ENCODE data around the gene REC8.
"Not testable (repeated sequence)": the region's sequence is repeated elsewhere in the genome, so short reads cannot be mapped to it uniquely, and the experiment has no call there.

REC8 gene

DNA sequence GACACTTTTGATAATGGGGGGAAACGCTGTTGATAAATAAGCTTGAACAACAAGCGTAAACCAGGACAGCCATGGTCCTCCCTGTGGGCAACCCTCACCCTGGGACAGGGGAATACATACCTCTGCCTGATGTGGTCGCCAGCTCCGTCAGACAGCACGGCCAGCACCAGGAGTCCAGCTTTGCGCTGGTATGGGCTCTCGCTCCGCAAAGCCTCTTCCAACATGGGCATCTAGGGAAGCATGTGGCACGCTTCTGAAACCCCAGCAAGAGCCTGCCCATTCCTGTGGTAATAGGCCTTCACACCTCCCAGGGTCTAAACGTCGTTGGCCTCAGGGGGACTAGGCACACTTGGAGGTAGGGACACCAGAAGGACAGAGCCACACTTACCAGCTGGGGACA, 13.9 kb downstream of the REC8 start:
- no peak for DNase-seq

DNA sequence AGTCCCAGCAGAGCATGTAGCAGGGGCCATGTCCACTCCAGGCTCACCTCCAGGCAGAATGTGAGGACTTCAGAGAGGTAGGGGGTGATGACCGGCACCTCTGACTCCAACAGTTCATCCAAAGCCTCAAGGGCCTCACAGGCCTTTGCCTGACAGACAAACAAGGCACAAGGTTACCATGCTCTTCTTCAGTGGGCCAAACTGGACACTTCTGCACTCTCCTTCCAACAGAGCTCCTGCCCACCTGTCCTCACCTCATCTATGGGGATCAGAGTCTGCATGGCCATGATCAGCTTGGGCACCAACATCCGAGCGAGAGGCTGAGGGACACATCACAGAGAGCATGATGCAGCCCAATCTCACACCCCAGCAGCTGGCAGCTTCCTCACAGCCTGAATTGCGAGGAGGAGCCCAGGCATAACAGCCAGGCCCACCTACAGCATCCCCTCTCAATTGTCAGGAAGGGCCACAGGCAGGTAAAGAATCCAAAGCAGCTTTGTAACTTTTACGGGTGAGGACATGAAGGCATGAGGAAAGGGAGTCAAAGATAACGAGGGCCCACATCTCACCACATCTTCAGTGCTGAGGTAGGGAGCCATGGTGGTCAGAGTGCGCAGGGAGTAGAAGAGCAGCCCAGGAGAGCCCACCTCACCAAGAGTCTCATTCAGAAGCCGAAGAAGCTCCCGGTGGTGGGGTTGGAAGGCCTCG, 15.1 kb downstream of the REC8 start:
- no peak for DNase-seq

DNA sequence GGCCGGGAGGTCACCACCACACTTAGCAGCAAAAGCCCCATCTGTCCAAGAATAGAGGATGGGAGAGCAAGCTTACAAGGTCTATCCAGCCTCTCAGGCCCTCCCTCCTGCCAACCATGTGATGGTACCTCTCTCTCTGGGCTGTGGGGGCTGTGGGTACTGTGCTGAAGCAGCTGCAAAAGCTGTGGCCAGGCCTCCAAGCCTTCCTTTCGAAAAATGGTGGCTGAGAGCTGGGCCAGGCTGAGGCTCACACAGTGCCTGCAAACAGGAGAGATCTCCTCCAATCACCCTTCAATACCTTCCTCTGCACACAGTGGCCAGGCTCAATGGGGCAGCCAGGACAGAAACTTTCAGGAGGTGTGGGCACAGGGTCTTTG, 15.6 kb downstream of the REC8 start:
- no peak for DNase-seq

DNA sequence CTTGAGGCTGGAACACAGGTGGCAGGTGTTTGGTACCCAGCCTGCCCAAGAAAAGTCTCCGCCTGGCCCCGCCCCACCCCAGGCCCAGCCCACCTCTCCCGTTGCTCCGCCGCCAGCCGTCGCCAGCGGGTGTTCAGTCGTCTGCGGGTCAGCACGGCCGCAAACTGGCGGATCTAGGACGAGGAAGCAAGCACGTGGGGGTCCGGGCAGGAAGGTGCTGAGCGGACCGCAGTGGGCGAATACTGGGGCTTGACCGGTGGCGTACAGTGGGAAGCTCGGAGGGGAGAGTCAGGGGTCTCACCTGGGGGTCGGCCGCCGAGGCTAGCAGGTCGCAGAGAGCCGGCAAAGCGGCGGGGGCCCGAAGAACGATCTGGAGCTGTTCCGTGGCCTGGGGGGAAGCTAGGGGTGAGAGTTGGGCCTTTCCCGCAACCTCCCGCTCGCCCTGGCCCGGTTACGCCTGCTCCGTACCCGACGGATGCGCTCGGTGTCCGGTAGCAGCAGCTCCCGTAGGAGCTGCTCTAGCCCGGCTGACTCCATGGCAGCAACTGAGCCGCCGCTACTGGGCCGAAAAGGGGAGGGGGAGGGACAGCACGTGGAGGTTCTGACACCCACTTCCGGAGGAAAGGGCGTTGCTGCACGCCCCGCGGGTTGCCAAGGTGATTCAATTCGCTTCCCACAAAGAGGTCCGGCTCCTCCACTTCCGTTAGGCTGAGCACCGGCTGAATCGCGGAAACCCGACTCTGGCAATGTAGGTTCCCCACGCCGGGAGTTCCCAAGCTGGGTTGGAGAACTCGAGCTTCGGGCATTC, 16.6 kb downstream of the REC8 start, which contains the start of gene IPO4:
Gene IPO4 (minus strand): TSS at position 566 of the 808 bp plus-strand sequence. CDS start 29 bp downstream, at position 537.
- peak; percentile 94 for DNase-seq

DNA sequence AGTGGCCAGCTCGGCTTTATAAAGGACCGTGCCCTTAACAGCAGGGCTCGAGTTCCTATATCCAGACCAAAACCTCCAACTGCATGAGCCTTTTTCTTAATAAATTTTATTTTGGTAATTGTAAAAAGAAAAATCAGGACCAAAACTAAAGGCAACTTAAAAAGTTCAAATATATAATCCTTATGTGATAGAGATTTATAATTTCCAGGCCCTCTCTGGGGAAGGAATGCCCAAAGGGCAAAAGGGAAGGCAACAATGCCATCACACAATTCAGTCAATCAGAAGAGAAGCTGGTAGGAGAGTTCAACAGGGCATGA, 17.1 kb downstream of the REC8 start:
- no peak for DNase-seq

DNA sequence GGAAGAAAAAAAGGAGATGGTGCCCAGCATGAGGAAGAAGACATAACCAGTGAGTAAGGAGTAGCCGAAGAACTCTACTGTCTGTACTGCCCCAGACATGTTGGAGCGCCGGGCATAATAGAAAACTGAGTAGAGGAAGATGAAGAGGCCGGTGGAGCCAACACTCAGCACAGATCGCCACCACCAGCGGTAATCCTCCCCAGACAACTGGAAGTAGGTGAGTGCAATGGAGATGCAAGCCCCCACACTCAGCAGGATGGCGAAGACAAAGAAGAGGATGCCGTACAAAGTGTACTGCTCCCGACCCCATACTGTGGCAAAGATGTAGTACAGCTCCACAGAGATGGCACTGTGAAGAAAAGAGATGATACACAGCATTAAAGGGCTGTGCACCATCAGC, 17.6 kb downstream of the REC8 start:
- DNase-seq: no peak

DNA sequence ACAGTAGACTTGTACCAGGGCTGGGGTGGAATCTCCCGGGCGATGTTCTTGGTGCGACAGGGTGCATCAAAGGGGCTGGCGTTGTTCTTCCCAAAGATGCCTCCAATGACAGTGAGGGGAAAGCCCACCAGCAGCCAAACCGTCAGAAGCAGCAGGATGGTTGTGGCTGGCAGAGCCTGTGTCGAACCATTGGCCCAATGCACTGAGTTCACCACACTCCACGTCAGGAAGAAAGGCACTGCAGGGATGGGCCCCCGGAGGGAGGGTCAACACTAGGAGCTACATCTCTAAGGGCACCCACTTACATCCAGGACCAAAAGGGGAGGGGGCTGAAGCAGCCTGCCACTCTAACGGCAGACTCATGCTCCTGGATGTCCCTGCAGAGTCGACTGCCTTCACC, 18.5 kb downstream of the REC8 start:
- no peak for DNase-seq

DNA sequence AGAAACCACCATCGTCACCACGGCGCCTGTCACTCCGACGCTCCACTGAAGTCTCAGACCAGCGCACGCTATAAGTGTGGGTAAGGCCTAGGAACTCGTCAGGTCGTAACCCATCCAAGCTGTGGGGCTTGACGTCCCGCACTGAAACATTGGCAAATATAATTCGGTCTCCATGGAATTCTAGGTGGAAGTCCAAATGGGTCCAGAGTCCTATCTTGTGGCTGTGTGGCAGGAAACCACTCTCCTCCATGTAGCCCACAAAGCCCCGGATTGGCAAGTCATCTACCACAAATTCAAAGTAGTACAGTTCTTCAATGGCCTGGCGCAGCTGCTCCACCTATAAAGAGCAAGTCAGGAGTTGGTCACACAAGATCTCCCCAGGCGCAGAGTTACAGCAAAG, 21.1 kb downstream of the REC8 start:
- no peak for DNase-seq

DNA sequence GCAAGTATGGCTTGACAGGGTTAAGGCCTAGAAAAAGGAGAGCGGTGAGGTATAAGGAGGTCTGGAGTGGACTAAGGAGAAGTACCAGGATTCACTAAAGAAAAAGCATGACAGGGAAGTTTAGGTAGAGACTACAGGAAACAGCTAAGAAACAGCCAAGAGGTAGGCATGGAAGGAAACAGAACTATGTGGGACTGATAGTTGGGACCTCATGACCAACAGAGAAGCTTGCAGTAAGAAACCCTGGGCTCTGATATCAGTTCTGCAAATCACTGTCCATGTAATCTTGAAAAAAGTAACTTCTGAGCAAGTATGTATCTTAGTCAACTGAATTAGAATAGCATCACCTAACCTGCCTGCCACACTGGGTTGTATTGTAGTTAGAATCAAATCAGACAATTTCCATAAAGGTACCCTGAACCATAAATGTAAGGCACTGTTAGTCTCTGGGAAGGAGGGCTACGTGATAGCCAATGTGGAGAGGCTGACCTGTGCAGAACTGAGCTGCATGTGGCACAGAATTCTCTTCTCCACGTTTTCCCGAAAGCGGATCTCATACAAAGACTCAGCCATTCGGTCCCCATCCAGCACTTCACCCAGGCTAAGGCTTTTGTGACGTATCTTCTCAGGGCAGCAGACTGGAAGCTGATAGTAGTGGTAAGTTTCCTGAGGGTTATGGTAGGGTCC, 22.4 kb downstream of the REC8 start:
- DNase-seq: no peak

DNA sequence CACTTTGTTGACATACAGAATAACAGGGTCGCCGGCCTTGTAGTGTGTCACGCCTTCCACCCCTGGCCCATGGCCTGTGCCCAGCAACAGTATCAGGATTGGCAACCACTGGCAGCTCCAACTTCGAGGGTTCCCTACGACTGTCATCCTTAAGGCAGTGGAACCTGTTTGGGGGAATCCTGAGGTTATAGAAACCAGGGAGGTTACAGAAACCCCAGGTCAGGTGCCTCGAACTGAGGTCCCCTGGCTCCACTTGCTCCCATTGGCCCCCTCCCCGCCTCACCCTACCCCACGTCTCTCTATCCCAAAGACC, 22.9 kb downstream of the REC8 start:
- no peak for DNase-seq

DNA sequence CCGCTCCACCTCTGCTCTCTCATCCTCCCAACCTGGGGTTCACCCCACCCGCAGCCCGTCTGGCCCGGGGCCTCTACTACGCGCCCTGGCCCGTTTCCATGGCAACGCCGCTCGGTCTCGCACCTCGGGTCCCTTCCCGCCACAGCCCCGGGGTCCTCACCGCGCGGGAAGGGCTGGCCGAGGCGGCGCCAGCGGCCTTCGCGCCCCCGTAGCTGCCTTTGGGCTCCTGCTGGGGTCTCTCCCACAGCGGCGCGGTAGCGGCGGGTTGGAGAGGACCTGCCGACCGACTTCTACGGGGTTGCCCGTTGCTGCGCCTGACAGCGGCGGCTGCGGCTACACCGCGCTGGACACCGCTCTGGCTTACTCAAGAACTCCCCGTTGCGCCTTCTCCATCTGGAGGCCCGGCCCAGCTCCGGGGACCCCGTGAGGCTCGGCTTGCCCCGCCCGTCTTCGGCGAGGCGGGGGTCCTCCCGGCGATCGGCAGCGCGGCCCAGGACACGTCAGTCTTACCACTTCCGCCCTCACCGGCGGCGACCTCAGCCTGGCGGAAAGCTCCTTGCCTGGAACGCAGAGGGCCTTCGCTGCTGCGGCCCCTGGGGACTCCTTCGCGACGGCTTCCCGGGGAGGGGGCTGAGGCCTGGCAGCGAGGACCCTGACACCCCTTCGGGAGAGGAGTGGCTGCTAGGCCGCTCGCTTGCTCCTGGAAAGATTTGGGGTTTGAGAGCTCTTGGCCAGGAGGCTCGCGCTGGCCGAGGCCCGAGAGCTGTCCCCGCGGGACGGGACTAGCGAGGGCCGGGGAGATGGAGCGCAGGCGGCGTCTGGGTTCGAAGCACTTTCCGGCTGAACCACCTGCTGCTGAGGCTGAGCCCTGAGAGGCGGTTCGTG, 23.5 kb downstream of the REC8 start, which contains the start of gene TM9SF1:
Gene TM9SF1 (minus strand): TSS at position 256 of the 885 bp plus-strand sequence. CDS start 422 bp downstream, outside the sequence.
- peak; percentile 83 for DNase-seq

DNA sequence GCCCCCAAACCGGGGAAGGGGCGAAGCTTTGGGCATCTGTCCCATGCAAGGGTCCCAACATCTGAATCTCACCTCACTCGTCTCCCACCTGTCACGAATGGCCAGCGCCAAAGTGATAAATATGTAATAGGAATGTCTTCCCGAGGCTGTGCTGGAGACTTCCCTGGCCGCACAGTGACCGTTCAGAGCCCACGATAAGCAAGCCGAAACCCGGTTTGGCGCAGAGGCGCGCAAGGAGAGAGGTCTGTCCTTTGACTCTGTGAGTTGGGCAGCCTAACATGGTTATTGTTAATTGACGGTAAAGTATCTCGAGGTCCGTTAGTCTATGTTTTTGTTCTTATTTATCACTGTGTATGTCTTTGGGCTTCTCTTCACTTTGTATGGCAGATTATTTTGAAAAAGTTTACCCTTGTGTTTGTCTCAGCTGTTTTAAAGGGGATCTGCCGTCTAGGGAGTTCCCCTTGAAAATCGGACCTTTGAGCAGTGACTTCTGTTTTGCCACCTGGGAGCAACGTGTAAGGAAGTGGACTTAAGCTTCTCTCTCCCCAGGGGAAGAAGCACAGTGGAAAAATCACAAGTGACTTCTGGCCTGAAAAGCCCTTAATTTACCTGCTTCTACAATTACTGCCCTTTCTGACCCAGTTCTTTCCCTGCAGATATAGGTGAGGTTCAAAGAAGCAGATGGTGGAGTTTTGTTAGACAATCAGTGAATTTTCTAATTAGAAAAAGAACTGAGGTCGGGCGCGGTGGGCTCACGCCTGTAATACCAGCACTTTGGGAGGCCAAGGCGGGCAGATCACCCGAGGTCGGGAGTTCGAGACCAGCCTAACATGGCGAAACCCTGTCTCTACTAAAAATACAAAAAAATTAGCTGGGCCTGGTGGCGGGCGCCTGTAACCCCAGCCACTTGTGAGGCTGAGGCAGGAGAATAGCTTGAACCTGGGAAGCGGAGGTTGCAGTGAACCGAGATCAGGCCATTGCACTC, 24.5 kb downstream of the REC8 start:
- DNase-seq: no peak

DNA sequence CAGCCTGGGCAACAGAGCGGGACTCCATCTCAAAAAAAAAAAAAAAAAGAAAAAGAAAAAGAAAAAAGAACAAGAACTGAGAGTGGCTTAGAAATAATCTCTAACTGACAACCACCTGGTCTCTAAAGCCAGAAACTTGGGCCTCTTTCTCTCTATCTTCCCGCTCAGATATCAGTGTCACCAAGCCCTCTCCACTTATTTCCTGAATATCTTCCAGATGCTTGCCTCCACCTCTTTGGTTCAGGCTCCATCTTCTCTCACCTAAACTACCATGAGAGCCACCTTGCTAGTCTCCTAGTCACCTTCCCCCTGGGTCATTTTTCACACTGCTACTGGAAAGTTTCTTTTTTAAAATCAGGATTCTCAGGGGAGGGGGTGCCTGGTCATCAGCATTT, 25.2 kb downstream of the REC8 start:
- DNase-seq: no peak

DNA sequence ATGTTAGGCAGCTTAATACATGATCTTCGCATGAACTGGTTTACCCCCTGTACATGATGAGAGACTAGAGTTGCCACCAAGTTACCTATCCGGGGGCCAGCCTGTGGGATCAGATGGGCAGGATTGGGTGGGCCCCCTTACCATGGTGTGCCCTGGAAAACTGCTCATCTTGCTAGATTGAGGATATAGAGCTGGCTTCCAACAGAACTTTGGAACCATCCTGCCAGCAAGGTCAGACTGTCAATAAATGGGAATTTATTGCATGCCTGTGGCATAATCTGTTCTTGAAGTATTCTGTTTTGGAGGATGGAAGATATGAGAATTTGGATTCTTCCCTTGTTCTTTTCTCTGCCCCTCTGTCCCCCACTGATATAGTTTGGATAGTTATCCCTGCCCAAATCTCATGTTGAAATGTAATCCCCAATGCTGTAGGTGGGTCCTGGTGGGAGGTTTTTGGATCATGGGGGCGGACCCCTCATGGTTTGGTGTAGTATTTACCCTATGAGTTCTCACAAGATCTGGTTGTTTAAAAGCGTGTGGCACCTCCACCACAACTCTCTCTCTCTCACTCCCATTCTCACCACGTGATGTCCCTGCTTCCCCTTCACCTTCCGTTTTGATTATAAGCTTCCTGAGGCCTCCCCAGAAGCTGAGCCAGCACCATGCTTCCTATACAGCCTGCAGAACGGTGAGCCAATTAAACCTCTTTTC, 27.1 kb downstream of the REC8 start:
- DNase-seq: no peak

DNA sequence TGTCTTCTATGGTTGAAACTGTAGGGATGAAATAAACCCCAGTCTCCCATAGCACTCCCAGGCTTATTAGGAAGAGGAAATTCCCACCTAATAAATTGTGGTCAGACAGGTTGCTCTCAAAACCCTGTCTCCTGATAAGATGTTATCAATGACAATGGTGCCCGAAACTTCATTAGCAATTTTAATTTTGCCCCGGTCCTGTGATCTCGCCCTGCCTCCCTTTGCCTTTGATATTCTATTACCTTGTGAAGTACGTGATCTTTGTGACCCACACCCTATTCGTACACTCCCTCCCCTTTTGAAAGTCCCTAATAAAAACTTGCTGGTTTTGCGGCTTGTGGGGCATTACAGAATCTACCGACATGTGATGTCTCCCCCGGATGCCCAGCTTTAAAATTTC, 30.7 kb downstream of the REC8 start:
- not testable (repeated sequence) for DNase-seq

DNA sequence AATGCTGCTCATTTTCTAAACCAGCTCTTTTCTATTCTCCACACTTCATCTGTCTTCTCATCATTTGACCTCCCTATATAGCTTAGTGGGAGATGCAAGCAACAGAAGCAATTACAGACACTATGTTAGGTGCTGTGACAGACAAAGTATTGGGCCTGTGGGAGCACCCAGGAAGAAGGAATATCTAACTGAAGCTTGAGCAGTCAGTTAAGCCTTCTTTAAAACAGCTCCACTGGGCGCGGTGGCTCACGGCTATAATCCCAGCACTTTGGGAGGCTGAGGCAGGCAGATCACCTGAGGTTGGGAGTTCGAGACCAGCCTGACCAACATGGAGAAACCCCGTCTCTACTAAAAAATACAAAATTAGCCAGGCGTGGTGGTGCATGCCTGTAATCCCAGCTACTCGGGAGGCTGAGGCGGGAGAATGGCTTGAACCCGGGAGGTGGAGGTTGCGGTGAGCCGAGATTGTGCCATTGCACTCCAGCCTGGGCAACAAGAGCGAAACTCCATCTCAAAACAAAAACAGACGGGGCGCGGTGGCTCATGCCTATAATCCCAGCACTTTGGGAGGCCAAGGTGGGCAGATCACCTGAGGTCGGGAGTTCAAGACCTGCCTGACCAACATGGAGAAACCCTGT, 31.5 kb downstream of the REC8 start:
- DNase-seq: not testable (repeated sequence)

DNA sequence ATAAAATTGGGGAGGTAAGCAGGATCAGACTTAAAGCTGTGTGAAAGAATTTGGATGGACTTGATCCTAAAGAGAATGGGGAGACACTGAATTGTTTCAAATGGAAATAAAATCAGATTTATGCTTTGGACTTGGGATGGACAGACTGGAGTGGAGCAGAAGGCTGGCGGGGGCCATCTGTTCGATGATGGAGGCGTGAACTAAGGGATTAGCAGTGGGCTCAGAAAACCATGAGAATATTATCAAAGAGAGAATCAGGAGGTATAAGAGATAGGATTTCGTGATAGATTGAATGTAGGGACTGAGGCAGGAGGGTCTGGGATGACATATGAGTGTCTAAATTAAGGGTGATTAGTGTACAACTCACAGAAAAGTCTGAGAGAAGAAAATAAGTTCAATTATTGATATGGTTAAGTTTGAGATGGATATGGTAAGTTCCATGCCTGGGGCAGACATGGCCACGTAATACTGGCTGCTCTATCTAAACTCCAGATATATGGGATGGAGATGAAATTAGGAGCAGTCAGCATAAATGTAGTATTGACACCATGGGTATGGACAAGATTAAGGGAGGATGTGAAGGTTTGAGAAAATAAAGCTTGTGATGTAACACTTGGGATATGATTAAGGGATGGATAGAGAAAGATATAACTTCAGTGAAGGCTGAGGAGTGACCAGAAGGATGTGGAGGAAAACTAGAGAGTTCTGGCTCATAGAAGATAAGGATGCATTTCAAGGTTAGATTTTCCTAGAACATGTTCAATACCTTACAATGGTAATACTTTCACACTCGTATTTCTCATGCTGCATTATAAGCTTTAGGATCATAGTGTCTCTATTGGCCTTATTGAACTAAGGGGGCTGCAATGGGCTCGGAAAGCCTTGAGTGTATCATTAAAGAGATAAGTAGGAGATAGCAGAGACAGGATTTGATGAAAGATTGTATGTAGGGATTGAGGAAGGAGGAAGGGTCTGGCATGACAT, 32.6 kb downstream of the REC8 start:
- DNase-seq: no peak

DNA sequence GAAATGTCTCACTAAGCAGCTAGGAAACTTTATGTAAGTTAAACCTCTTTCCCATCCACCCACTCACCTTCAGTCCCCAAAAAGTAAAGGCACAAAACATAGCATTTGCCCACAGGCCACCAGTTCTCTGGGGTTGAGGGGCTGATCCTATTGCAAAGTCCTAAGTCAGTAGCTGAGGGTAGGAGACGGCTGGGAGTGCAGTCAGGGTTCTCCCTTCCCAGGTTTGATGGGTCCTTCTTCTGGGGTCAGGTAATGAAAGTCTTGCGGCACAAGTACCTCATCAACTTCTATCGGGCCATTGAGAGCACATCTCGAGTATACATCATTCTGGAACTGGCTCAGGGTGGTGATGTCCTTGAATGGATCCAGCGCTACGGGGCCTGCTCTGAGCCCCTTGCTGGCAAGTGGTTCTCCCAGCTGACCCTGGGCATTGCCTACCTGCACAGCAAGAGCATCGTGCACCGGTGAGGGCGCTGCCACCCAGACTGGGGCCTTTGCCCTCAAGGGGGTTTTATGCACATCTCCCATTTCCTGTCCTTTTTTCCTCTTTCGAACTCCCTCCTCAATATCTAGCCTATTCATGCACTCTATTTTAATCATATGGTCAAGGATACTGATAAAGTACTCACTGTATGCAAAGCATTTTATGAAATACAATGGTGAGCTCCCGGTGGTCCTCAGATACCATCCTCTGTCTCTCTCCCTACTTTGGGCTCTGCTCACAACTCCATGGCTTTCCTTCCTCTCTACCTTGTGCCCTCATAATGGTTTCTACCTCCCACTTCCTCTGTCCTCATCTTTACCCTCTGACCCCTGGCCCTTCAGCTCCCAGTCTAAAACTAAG, 34.6 kb downstream of the REC8 start:
- no peak for DNase-seq

All from activated CD4-positive, alpha-beta T cell treated with anti-CD3 and anti-CD28 coated beads for 1 hour (primary cell).